Stimulated activated CD4-positive, alpha-beta T cell treated with anti-CD3 and anti-CD28 coated beads, TNF-alpha, amount 100 ng/mL, for 24 hours (primary cell): ENCODE results near the gene PAX8.
A peak's percentile ranks its signal among the peaks of the same experiment; 100 is the strongest.

ENCODE experiments used
- DNase-seq, 3 experiments: peaks; one replicate each; pipeline ENCODE4 v3.0.0-alpha.2; 2020; ENCODE audit warnings: low read depth in 3 of 3

Gene PAX8

GRCh38 chr2:113203901-113204519 lies 74.7 kb downstream of the PAX8 start:
- peak; percentile 55 to 74 (median 56) for DNase-seq

- no peak for DNase-seq
Observed at GRCh38 chr2:113203217-113203530, 75.5 kb downstream of the PAX8 start.

GRCh38 chr2:113202305-113203216 lies 76.2 kb downstream of the PAX8 start:
- DNase-seq, result no peak

GRCh38 chr2:113201496-113202304 lies 77.0 kb downstream of the PAX8 start:
- no peak for DNase-seq

- no peak for DNase-seq
Observed at GRCh38 chr2:113200736-113201490, 77.8 kb downstream of the PAX8 start.

- DNase-seq, result no peak
Observed at GRCh38 chr2:113200236-113200635, 78.5 kb downstream of the PAX8 start.

GRCh38 chr2:113198790-113199612 lies 79.7 kb downstream of the PAX8 start:
- peak; percentile 62 to 81 (median 75) for DNase-seq

- no peak for DNase-seq
Observed at GRCh38 chr2:113198048-113198789, 80.5 kb downstream of the PAX8 start.

GRCh38 chr2:113197347-113198047 lies 81.2 kb downstream of the PAX8 start:
- DNase-seq, result no peak

- DNase-seq, result no peak
Observed at GRCh38 chr2:113196839-113197238, 81.9 kb downstream of the PAX8 start.

GRCh38 chr2:113195923-113196501 lies 82.7 kb downstream of the PAX8 start:
- no peak for DNase-seq

GRCh38 chr2:113192459-113193100 lies 86.1 kb downstream of the PAX8 start:
- no peak for DNase-seq

- DNase-seq, result no peak
Observed at GRCh38 chr2:113190871-113191270, 87.8 kb downstream of the PAX8 start.

- DNase-seq, result no peak
Observed at GRCh38 chr2:113187771-113188170, 91.0 kb downstream of the PAX8 start.

GRCh38 chr2:113186433-113186796 lies 92.3 kb downstream of the PAX8 start:
- no peak for DNase-seq

GRCh38 chr2:113185664-113186432 lies 92.9 kb downstream of the PAX8 start:
- DNase-seq, result no peak

- DNase-seq, result no peak
Observed at GRCh38 chr2:113184531-113185230, 94.0 kb downstream of the PAX8 start.
